Stimulated activated CD4-positive, alpha-beta T cell treated with anti-CD3 and anti-CD28 coated beads, Interleukin-12 subunit alpha, Interleukin-12 subunit beta, amount 100 ng/mL, for 24 hours (primary cell): Measurements from ENCODE around the gene SDHA.
"Not testable (repeated sequence)": the region's sequence is repeated elsewhere in the genome, so short reads cannot be mapped to it uniquely, and the experiment has no call there.

Experiments
- DNase-seq, 2 experiments: peaks; one replicate each; pipeline ENCODE4 v3.0.0-alpha.2; 2020; ENCODE audit warnings: low read depth in 2 of 2

SDHA gene

DNA sequence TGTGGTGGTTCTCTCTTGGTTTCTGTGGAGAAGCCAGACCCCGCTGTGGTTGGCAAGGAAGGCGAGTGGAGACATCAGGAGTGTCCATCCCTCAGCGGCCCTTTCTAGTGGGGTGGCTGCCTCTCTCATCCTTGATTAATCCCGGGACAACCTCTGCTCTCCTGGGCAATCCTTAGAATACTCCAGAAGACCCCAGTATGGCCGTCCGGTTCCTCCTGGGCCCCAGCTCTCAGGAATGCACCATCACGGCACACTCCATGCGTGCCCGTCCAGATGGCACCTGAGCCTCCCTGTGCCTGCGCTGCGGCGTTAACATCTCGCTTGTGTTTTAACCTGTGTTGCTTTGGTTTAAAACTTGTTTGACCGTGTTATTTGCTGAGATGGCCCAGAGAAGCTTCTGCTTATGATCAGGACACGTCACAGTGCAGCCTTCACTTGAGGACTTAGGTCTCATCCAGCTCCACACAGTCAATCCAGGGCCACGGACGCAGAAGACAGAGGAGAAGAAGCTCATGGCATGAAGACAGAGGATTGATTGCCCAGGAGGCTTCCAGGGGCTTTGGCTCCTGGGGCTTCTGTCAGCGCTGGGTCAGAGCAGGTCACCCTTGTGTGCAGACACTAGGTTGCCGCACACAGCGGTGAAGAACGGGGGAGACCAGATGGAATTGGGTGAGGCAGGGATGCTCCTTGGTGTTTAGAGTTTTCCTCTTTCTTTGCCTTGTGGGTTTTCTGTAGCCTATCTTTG, 82.7 kb downstream of the SDHA start:
- DNase-seq = not testable (repeated sequence)

GRCh38 chr5:302416-302815, 84.3 kb downstream of the SDHA start:
- not testable (repeated sequence) for DNase-seq

DNA sequence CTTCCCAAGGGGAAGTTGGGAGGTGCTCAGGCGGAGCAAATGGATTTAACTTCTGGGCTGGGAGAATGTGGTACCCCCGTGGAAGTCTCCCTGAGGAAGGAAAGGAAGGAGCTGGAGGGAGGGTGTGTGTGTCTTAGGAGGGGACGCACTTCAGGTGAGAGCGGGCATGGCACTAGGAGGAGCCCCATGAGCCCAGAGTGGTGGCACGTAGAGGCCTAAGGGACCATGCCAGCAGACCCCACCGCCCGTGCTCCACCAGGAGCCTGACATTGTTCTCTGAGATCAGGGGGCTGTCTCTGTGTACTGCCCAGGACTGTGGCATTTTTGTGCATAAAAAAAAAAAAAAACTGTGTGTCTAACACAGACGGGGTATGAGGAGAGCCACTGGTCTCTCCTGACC, 84.8 kb downstream of the SDHA start:
- DNase-seq = no peak

- not testable (repeated sequence) for DNase-seq
These were observed 85.6 kb downstream of the SDHA start for GRCh38 chr5:303741-304140.

GRCh38 chr5:305050-305449, 86.9 kb downstream of the SDHA start:
- no peak for DNase-seq

DNA sequence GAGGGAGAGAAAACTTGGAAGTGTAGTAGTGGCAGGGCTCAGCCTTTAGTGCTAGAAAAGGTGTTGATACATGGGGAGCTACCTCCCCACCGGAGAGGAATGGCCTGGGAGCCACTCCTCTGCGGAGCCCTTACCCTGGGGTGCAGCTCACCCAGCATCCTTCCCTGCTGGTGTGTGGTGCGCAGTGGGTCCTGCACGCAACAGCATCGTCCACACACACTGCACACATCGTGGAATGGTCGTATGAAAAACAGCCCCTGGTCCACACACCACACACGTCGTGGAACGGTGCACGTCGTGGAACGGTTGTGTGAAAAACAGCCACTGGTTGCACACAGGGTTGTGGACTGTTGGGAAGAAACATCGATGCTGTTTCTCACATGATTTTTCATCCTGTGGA, 87.3 kb downstream of the SDHA start:
- DNase-seq = no peak

DNA sequence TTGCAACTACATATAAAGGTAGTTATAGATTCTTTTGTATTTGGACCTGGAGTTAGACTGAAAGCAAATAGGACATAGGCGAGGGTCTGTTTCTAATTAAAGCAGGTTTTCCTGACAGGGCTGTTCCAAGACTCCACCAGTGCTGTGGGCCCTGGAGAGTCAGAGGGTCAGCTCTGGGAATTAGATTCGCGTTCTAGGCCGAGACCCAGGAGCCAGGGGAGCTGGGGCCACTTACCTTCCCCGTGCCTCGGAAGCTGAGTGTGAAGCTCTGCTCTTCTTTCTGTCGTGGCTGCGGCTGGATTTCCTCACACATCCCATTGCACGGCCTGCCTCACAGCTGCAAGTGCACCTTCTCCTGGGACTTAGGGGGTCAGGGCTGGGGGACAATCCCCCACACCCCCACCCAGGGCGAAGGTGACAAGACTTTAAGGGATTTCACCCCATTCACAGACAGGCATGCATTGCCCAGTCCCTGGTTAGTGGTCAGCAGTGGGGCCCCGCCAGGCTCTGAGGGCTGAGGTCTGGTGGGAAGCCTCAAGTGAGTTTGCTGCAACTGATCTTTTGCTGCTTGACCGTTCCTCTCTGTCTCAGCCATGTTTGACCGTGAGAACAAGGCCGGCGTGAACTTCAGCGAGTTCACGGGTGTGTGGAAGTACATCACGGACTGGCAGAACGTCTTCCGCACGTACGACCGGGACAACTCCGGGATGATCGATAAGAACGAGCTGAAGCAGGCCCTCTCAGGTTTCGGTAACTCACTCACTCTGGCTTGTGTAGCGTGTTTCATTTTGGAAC, 88.1 kb downstream of the SDHA start:
- no peak for DNase-seq
